IMR-90 (cell line): Measurements from ENCODE around the gene CCN5.
"Not testable (repeated sequence)": the region's sequence is repeated elsewhere in the genome, so short reads cannot be mapped to it uniquely, and the experiment has no call there.

Experiments used
- BHLHE40 ChIP-seq: fragments of 150-350 bp; IDR thresholded peaks from 2 replicates; pipeline ENCODE4 v1.6.1; 2016; ENCODE audit warnings: mild to moderate bottlenecking, low read depth, low read length
- FOS ChIP-seq: fragments of 150-350 bp; IDR thresholded peaks from 2 replicates; pipeline ENCODE4 v1.6.1; 2016; ENCODE audit warnings: low read depth, low read length
- TF ChIP-seq, protein P1 (sequence below): conservative IDR thresholded peaks from 2 replicates; pipeline ENCODE4 v1.5.1; 2012; ENCODE audit warnings: mild to moderate bottlenecking, low read depth, low read length, improper control_type of control experiment

GRCh38 chr20:44672318-44672902 is 42.8 kb upstream of the CCN5 start:
- TF ChIP-seq, protein P1, sequence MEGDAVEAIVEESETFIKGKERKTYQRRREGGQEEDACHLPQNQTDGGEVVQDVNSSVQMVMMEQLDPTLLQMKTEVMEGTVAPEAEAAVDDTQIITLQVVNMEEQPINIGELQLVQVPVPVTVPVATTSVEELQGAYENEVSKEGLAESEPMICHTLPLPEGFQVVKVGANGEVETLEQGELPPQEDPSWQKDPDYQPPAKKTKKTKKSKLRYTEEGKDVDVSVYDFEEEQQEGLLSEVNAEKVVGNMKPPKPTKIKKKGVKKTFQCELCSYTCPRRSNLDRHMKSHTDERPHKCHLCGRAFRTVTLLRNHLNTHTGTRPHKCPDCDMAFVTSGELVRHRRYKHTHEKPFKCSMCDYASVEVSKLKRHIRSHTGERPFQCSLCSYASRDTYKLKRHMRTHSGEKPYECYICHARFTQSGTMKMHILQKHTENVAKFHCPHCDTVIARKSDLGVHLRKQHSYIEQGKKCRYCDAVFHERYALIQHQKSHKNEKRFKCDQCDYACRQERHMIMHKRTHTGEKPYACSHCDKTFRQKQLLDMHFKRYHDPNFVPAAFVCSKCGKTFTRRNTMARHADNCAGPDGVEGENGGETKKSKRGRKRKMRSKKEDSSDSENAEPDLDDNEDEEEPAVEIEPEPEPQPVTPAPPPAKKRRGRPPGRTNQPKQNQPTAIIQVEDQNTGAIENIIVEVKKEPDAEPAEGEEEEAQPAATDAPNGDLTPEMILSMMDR: not testable (repeated sequence)
- TF ChIP-seq BHLHE40, FOS: not testable (repeated sequence)
